ENCODE results near the gene SPEF2. TPM values are rescaled to one million over a fixed set of nuclear protein-coding genes. Genes with fewer than 3 reads are reported as not detected.

Gene SPEF2
- total and polyA plus RNA-seq, 9 of the 15 experiments (the other 6 are each of a cell fraction or from before 2014, with no cell fraction given), result 0.11 to 0.62 (median 0.20) TPM; not detected in 2

DNA sequence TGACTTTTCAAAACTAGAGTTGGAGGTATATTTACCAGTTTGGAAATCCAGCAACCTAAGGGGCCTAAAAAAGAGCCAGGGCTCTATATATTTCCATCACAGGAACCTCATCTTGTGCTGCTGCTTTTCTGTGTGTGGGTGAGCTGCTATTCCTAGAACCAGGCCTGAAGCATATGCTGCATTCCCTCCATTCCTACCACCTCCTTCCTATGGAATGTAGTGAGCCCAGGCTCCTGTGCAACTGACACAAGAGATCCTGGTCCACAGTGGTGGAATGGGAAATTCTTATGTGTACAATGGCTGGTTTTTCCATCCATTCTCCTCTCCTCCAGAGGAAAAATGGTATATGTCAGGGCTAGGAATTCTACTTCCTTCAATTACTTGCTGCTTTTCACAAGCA, 39.1 kb downstream of the SPEF2 start:
- no peak for FAIRE-seq
- TF ChIP-seq XRCC4 (IDR thresholded peaks at IDR 0.05; ENCODE audit: extremely low read depth, insufficient read depth, insufficient read length) (no peak), HSF4 (CRISPR knock-in tag; IDR thresholded peaks at IDR 0.05; ENCODE audit: borderline replicate concordance) (no peak), NFE2L1 (tag; IDR thresholded peaks at IDR 0.05; ENCODE audit: borderline replicate concordance, low read depth) (no peak), POLR2A (conservative IDR thresholded peaks at IDR 0.05) (no peak), CEBPG (CRISPR knock-in tag; IDR thresholded peaks at IDR 0.05) (no peak), CEBPG (tag; conservative IDR thresholded peaks at IDR 0.05 in 1 of 2, IDR thresholded peaks at IDR 0.05 in 1 of 2) (no peak), SMAD1 (IDR thresholded peaks at IDR 0.05; ENCODE audit: low read depth, low read length, partially characterized antibody) (no peak), CBFA2T3 (IDR thresholded peaks at IDR 0.05) (no peak), GATAD2B (IDR thresholded peaks at IDR 0.05; ENCODE audit: borderline replicate concordance) (no peak), ZNF41 (CRISPR knock-in tag; conservative IDR thresholded peaks at IDR 0.05) (no peak), HES1 (IDR thresholded peaks at IDR 0.05; ENCODE audit: low read depth) (no peak), ZNF174 (CRISPR knock-in tag; IDR thresholded peaks at IDR 0.05) (no peak), BMI1 (IDR thresholded peaks at IDR 0.05; ENCODE audit: low read length) (no peak), XRCC3 (IDR thresholded peaks at IDR 0.05) (no peak)
- TF ChIP-seq, protein P1, sequence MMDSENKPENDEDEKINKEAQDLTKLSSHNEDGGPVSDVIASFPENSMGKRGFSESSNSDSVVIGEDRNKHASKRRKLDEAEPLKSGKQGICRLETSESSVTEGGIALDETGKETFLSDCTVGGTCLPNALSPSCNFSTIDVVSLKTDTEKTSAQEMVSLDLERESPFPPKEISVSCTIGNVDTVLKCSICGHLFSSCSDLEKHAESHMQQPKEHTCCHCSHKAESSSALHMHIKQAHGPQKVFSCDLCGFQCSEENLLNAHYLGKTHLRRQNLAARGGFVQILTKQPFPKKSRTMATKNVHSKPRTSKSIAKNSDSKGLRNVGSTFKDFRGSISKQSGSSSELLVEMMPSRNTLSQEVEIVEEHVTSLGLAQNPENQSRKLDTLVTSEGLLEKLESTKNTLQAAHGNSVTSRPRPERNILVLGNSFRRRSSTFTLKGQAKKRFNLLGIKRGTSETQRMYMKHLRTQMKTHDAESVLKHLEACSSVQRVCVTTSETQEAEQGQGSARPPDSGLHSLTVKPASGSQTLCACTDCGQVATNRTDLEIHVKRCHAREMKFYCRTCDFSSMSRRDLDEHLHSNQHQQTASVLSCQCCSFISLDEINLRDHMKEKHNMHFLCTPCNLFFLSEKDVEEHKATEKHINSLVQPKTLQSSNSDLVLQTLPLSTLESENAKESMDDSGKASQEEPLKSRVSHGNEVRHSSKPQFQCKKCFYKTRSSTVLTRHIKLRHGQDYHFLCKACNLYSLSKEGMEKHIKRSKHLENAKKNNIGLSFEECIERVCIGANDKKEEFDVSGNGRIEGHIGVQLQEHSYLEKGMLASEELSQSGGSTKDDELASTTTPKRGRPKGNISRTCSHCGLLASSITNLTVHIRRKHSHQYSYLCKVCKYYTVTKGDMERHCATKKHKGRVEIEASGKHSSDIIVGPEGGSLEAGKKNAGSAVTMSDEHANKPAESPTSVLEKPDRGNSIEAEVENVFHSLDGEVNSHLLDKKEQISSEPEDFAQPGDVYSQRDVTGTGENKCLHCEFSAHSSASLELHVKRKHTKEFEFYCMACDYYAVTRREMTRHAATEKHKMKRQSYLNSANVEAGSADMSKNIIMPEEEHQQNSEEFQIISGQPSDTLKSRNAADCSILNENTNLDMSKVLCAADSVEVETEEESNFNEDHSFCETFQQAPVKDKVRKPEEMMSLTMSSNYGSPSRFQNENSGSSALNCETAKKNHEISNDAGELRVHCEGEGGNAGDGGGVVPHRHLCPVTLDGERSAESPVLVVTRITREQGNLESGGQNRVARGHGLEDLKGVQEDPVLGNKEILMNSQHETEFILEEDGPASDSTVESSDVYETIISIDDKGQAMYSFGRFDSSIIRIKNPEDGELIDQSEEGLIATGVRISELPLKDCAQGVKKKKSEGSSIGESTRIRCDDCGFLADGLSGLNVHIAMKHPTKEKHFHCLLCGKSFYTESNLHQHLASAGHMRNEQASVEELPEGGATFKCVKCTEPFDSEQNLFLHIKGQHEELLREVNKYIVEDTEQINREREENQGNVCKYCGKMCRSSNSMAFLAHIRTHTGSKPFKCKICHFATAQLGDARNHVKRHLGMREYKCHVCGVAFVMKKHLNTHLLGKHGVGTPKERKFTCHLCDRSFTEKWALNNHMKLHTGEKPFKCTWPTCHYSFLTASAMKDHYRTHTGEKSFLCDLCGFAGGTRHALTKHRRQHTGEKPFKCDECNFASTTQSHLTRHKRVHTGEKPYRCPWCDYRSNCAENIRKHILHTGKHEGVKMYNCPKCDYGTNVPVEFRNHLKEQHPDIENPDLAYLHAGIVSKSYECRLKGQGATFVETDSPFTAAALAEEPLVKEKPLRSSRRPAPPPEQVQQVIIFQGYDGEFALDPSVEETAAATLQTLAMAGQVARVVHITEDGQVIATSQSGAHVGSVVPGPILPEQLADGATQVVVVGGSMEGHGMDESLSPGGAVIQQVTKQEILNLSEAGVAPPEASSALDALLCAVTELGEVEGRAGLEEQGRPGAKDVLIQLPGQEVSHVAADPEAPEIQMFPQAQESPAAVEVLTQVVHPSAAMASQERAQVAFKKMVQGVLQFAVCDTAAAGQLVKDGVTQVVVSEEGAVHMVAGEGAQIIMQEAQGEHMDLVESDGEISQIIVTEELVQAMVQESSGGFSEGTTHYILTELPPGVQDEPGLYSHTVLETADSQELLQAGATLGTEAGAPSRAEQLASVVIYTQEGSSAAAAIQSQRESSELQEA (IDR thresholded peaks at IDR 0.05; ENCODE audit: low read depth), result no peak
- TF ChIP-seq, protein P2, sequence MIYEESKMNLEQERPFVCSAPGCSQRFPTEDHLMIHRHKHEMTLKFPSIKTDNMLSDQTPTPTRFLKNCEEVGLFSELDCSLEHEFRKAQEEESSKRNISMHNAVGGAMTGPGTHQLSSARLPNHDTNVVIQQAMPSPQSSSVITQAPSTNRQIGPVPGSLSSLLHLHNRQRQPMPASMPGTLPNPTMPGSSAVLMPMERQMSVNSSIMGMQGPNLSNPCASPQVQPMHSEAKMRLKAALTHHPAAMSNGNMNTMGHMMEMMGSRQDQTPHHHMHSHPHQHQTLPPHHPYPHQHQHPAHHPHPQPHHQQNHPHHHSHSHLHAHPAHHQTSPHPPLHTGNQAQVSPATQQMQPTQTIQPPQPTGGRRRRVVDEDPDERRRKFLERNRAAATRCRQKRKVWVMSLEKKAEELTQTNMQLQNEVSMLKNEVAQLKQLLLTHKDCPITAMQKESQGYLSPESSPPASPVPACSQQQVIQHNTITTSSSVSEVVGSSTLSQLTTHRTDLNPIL (CRISPR knock-in tag; IDR thresholded peaks at IDR 0.05), result no peak

More for the DNA sequence above, 39.1 kb downstream of the SPEF2 start:
- no peak for DNase-seq (ENCODE audit: extremely low read depth in 1 of 4, low spot score in 3 of 4)
- CTCF ChIA-PET (ENCODE audit: low intra/inter-chr PET ratio), result no interaction called here
- Histone ChIP-seq H3K4me3 (no peak overlapping the region), H3K36me3 (ENCODE audit: control insufficient read depth, insufficient read depth, low read length) (no peaks in the 10 kb centered on the region), H2AFZ (ENCODE audit: low read depth, low read length) (no peak overlapping the region), H3K4me1 (replicated peaks in 1 of 2; ENCODE audit: control insufficient read depth in 2 of 2, insufficient read depth in 2 of 2, low read length in 2 of 2) (no peaks in the 10 kb centered on the region), H3K27me3 (ENCODE audit: control insufficient read depth in 2 of 2, insufficient read depth in 2 of 2, low read length in 2 of 2) (no peaks in the 10 kb centered on the region), H4K20me1 (replicated peaks; ENCODE audit: control insufficient read depth, insufficient read depth, low read length) (no peaks in the 10 kb centered on the region), H3K9me1 (ENCODE audit: control insufficient read depth, insufficient read depth, low read length) (no peaks in the 10 kb centered on the region), H3K27ac (ENCODE audit: extremely low read depth, low read depth, low read length) (no peak overlapping the region), H3K79me2 (ENCODE audit: control insufficient read depth, insufficient read depth, low read length) (no peaks in the 10 kb centered on the region), H3K4me2 (ENCODE audit: insufficient read depth, low read length) (no peak overlapping the region), H3K9ac (ENCODE audit: insufficient read depth in 1 of 2, low read depth in 2 of 2, low read length in 2 of 2) (no peak overlapping the region), H3K9me3 (replicated peaks; ENCODE audit: control insufficient read depth, insufficient read depth, low read depth, low read length) (no peaks in the 10 kb centered on the region; the same call in 1 of the 2 replicates)
- in situ Hi-C loops (cut with MboI) (no loop called here), intact Hi-C loops (cut with micrococcal nuclease) (no loop called here)
- no TSS peak for BruUV-seq (replicated peaks)
- POLR2A ChIA-PET, result no interaction called here
- ATAC-seq, result no peak
